ENCODE measurements around the gene SFI1.
A peak's percentile ranks its signal among the peaks of the same experiment; 100 is the strongest.
"Not testable (repeated sequence)": the region's sequence is repeated elsewhere in the genome, so short reads cannot be mapped to it uniquely, and the experiment has no call there.

SFI1 gene

GRCh38 chr22:31544481-31545480 lies 48.4 kb downstream of the SFI1 start:
- no peak for DNase-seq

DNA sequence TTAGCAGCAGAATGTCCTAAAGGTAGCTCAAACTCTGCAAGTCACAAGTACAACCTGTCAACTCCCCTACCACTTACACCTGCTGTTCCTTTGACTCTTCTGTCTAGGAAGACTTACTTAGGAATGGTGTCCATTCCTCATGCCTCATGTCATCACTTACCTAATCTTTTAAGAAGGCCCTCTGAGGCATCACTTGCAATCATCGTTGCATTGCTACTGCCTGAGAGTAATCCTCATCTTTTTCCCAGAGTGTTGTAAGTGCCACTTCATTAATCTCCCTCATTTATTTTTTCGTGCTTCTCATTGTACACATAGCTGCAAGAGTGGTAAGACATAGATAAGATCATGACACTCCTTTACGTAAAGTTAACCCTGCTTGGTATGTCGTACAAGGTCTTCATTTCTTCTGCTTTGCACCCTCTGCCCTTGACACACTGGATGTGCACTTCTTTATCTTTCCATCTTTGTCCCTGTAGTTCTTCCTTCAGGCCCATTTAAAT lies 54.6 kb downstream of the SFI1 start:
- DNase-seq: no peak

GRCh38 chr22:31556627-31557203 lies 60.4 kb downstream of the SFI1 start:
- peak; percentile 41 for DNase-seq

- not testable (repeated sequence) for DNase-seq
Measured at GRCh38 chr22:31558546-31558945, 62.2 kb downstream of the SFI1 start.

- DNase-seq: peak; percentile 39
Measured at GRCh38 chr22:31561238-31561887, 65.0 kb downstream of the SFI1 start.

- no peak for DNase-seq
Measured at GRCh38 chr22:31561970-31562369, 65.6 kb downstream of the SFI1 start.

DNA sequence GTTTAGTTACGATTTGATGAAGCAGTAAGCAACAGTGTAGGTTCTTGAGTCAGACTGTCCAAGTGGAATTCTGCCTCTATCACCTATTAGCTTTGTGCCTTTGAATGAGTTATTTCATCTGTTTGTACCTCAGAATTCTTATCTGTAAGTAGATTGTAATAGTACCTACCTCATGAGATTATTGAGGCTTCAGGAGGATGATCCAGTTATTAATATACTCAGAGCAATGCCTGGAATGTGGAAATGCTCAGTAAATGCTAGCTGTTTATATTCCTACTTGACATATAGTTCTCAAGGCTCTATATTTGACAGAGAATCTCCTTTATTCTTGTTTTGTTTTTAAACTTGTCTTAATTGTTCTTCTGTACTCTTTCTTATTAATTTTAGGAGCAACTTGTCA lies 70.1 kb downstream of the SFI1 start:
- DNase-seq: no peak

DNA sequence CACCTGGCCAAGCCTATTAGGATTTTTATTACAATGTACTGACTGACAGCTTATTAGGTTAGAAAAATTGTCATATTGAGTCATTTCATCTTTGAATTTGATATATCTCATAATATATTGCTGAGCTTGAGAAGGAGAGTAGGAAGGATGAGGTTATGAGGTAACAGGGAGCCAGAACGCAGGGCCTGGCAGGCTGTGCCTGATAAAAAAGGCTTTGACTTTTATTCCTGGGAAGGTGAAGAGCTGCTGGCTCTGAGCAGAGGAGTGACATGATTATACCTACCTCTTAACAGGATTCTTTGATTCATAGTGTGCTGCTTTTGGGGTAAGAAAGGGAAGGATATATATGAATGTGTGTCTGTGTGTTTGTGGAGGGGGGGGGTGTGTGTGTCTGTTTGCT lies 70.9 kb downstream of the SFI1 start:
- DNase-seq: no peak

GRCh38 chr22:31567702-31568101 lies 71.4 kb downstream of the SFI1 start:
- DNase-seq: no peak

- DNase-seq: no peak
Measured at GRCh38 chr22:31569126-31569525, 72.8 kb downstream of the SFI1 start.

DNA sequence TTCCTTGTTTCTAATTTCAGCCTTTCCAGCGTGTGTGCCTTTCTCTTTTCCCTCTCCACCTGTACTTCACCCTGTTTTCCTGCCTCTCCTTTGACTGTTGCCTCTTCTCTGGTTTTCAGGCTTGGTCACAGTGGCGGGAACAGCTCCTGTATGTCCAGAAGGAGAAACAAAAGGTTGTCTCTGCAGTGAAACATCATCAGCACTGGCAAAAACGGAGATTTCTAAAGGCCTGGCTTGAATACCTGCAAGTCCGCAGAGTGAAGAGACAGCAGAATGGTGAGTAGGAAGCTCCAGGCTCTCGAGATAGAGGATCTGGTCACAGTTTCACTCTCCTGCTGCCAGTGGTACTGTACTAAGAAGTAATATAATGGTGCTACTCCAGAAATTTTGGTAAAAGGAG lies 76.6 kb downstream of the SFI1 start:
- no peak for DNase-seq

DNA sequence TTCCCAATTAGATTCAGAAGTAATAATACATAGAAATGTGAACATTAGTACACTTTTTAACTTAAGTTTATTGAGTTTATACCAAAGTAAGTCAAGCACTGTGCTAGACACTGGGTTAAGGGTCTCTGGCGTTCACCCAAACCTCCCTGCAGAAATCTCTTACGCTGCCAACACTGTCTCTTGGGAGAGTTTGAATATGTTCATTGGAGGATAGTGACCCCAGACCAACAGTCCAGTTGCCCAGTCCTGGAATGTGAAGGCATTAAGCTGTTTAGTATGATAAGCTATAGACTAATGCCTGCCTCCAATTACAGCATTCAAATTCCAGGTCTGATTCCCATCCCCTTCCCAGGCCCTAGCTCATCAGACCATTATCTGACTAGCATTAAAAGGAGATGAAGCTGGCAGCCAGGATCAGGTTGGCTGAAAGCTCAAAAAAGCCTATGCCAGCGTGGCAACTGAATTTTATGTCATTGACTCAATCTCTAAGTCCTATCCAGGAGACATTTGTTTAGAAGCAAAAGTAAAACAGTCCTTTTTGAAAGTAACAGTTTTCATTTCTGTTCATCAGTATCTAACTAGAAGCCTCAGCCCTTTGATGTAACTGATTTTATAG lies 77.8 kb downstream of the SFI1 start:
- no peak for DNase-seq

DNA sequence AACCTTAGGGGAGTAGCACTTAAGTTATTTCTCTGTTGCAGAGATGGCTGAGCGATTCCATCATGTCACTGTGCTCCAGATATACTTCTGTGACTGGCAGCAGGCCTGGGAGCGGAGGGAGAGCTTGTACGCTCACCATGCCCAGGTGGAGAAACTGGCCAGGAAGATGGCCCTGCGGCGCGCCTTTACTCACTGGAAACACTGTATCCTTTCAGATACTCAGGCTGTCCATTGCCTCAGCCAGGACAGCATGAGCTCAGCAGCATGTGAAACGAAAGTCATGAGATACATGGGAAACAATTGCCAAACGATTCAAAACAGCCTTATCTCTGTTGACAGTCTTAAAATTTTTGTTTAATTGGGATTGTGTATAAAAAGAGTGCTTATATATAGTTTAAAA lies 78.9 kb downstream of the SFI1 start:
- no peak for DNase-seq

DNA sequence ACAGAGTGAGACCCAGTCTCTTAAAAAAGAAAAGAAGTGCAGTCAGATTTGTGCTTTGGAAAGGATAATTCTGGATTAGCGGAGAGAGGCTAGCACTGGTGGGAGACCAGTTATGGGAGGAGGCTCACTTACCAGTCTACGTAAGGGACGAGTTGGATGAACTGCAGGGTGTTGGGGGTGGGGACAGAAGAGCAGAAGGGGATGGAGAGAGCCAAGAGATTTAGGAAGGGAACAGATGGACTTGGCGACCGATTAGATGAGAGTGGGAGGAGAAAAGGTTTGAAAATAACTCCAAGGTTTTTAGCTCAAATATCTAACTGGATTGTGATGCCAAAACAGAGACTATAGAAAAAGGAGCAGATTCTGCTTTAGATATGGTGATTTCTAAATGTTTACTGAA lies 81.4 kb downstream of the SFI1 start:
- DNase-seq: no peak

DNA sequence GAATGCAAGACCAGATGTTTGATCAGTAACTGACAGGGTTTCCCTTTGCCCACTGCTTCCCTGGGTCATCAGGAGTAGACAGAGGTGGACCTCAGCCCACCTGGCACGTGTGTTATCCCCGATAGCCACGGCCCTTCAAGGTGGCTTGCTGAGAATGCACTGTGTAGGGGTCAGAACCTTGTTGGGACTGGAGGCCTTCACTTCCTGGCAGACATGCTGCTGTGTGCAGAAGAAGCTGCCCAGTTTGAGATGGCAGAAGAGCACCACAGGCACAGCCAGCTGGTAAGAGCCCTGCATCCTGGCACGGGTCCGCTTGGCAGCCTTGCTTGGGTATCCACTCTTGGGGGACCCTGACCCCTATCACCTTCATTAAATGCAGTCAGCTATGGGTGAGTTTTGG lies 81.8 kb downstream of the SFI1 start:
- DNase-seq: no peak

GRCh38 chr22:31579835-31580242 lies 83.5 kb downstream of the SFI1 start:
- DNase-seq: no peak

GRCh38 chr22:31583861-31584485 lies 87.6 kb downstream of the SFI1 start:
- DNase-seq: no peak

GRCh38 chr22:31584804-31585160 lies 88.4 kb downstream of the SFI1 start:
- DNase-seq: peak; percentile 26

DNA sequence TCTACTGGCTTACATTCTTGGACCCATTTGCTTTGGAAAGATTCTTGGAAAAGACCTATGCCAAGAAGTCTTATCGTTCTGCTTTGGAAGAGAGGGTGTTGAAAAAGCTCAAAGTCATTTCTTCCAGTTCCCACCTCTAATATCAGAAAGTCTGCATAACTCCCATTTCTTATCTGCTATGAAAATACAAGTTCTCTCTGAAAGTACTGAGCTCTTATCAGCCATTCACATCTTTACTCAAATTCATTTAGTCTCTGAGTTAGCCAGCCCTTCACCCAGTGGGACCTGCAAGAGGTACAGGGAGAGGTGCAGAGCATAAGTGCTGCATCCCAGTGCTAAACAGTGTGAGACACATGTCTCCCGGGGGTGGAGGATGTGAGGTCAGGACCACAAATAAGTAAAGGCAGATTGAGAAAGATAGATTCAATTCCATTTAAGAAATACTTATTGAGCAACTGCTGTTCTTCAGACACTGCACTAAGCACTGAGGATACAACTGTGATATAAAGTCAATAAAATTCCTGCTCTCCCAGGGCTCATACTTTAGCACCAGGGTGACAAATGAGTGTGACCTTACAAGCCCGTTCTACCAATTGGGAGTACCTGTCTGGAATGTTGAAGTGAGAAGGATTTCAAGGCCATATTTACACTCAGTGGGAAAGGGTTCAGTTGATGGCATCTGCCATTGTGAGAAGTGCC lies 89.0 kb downstream of the SFI1 start:
- peak; percentile 15 for DNase-seq

DNA sequence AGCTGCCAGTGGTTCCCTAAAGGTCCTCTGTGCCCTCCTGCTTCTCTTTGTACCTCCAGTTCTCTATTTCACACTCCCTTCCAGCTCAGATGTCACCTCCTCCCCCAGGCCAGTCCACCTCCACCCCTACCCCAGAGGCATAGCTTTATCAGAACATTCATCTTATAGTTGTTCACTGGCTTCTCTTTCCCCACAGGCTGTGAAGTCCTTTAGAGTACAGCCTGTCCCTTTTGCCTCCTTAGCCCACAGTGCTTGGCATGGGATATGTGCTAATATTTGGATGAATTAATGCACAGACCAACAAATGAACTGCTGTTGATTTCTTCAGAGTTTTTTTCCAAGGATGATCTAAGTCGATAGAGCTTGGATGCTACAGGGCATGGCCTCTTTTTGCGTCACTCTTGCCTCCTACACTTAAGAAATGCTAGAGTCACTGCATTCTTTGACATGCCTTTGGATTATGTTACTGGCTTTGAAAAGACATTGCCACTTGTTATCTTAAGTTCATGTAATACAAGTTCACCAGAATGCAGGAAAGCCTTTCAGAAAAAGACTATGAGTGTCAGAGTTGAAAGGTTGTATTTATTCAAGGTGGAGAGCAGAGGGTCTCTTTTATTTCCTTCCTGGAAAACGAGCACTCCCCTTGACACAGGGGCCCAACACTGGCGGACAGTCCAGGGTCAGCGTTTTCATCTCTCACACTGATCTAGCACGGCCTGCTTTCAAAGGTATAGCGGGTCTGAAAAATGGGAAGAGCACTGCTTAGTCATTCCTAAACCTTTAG lies 90.0 kb downstream of the SFI1 start:
- DNase-seq: no peak

DNA sequence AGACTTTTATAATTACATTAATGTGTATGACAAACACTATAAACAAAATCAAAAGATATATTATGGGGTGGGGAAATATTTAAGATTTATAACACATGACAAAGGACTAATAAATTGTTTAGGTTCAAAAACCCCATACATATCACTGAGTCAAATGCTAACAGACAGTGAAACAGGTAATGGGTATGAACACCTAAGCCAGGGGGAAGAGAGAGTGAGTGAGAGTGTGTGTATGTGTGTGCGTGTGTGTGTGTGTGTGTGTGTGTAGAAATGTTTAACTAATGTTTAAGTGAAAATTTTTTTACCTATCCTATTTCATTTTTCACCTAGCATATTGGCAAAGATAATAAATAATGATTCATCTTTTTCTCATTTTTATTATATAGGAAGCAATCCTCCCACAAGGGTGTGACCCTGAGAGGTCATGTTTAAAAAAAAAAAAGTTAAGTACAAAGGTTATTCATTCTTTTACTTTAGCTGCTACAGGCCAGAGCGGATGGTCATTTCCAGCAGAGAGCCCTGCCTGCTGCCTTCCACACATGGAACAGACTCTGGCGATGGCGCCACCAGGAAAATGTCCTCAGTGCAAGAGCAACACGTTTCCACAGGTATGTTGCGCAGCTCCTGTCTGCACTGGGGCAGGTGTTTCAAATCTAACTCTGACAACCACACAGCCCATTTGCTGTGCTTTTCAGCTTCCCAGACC lies 92.8 kb downstream of the SFI1 start:
- no peak for DNase-seq
